Glomerular endothelial cell (primary cell): ENCODE measurements around the gene SDCBP2. TPM values are rescaled to one million over a fixed set of nuclear protein-coding genes. Genes with fewer than 3 reads are reported as not detected.
"Not testable (repeated sequence)": the region's sequence is repeated elsewhere in the genome, so short reads cannot be mapped to it uniquely, and the experiment has no call there.

ENCODE experiments used
- DNase-seq: peaks from one replicate; pipeline ENCODE4 v3.0.0-alpha.2; 2011; ENCODE audit warnings: low read depth, low spot score; ENCODE audit errors: extremely low read depth
- total RNA-seq: library from RNA; depleted of rRNA; stranded (reverse); fragments of >200 nt; gene quantifications from 2 replicates; pipeline ENCODE4 v1.2.3, GENCODE V29; 2015

Gene SDCBP2
- total RNA-seq, 1 donor from 2014 or later: 4.4 TPM

DNA sequence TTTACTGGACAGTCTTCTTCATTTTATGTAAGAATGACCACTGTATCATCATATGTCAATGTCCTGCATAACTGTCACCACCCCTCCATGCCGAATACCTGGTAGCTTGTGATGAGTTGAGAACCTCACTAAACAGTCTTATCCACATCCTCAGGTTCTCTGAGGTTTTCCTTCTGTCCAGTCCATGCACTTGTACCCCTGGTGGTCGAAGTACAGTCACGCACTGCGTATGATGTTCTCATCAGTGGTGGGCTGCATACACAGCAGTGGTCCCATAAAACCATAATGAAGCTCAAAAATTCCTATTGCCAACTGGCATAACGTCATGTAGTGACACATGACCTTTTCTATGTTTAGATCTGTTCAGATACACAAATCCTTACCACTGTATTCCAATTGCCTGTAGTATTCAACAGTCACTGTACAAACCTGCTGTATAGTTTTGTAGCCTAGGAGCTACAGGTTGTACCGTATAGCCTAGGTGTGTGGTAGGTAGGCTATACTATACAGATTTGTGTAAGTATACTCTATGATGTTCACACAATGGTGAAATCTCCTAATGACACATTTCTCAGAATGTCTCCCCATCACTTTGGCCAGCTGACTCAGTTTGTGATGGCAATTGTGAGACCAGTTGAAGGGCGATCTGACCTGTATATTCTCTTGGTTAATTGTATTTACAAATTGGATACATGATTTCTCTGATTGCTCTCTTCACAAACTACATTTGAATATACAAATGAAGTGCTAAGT is 31.3 kb upstream of the SDCBP2 start:
- no peak for DNase-seq

DNA sequence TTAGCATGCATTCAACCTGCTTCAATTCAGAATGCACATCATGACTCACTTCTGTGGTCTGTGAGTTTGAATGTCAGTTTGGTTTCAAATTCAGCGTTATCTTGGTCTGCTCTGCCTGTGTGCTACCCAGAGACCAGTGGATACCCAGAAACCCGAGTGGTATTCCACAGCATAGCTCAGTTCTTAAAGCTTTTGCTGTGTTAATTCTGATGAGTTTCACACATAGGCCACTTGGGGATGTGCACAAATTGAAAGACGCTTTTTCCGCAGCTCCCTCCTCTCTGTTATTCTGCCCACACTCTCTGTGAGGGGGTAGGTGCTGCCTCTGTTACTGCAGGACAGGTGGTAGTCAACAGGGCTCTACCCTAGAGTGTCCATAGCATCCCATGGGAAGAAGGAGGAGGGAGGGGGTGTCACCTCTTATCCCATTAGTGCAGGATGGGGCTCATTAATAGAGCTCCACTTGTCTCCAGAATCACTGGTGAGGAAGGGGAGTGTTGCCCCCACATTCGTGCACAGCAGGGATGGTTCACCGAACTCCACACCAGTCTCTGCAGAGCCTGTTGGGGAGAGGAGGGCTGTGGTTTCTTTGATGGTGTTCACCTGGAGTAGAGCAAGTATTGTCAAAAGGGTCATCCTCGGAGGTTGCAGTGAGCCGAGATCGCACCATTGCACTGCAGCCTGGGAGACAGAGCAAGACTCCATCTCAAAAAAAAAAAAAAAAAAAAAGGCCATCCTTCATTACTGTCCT is 29.2 kb upstream of the SDCBP2 start:
- no peak for DNase-seq

DNA sequence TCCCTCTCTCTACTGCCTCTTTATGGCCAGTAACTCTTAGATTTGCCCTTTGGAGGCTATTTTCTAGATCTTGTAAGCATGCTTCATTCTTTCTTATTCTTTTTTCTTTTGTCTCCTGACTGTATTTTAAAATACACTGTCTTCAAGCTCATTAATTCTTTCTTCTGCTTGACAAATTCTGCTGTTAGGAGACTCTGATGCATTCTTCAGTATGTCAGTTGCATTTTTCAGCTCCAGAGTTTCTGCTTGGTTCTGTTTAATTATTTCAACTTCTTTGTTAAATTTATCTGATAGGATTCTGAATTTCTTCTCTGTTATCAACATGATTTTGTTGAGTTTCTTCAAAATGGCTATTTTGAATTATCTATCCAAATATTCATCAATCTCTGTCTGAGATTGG is 25.0 kb upstream of the SDCBP2 start:
- DNase-seq: no peak

DNA sequence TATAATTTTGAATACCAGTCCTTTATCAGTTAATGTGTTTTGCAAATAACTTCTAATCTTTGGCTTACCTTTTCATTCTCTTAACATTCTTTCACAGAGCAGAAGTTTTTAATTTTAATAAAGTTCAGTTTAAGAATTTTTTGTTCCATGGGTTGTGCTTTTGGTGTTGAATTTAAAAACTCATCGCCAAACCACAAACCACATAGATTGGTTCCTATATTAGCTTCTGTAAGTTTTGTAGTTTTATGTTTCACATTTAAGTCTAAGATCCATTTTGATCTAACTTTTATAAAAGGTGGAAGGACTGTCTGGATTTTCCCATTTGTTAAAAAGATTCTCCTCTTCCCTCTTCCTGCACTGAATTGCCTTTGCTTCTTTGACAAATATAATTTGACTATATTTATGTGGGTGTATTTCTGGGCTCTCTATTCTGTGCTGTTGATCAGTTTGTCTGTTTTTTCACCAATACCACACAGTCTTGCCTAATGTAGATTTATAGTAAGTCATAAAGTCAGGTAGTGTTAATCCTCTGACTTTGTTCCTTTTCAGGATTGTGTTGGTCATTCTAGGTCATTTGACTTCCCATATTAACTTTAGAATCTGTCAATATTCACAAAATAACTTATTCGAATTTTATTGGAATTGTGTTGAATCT is 17.5 kb upstream of the SDCBP2 start:
- no peak for DNase-seq

DNA sequence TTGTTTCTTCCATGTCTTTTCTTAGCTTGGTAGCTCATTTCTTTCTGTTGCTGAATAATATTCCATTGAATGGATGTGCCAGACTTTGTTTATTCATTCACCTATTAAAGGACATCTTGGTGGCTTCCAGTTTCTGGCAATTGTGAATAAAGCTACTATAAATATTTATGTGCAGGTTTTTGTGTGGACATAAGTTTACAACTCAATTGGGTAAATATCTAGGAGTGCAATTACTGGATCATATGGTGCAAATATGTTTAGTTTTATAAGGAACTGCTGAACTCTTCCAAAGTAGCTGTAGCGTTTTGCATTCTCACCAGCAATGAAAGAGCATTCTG is 16.8 kb upstream of the SDCBP2 start:
- DNase-seq: no peak

DNA sequence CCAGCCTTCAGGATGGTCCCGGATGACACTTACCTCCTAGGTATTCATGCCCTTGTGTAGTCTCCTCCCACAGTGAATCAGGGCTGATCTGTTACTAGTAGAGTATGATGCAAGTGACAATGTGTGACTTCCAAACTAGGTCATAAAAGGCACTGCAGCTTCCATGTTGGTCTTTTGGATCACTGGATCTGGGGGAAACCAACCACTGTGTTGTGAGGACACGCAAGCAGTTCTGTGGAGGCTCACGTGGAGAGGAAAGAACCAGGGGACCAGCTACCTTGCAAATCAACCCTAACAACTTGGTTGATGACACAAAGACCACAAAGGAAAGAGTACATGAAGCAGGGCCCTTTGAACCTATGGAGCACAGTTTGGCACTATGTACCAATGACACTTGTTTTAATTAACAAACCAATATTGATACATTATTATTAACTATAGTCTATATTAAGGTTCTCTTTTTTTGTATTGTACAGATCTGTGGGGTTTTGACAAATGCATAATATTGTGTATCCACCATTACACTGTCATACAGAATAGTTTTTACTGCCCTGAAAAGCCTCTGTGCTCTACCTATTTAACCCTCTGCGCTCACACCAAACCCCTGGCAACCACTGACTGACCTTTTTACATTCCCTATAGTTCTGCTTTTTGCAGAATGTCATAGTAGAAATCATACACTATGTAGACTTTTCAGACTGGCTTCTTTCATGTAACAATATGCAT is 16.3 kb upstream of the SDCBP2 start:
- no peak for DNase-seq

DNA sequence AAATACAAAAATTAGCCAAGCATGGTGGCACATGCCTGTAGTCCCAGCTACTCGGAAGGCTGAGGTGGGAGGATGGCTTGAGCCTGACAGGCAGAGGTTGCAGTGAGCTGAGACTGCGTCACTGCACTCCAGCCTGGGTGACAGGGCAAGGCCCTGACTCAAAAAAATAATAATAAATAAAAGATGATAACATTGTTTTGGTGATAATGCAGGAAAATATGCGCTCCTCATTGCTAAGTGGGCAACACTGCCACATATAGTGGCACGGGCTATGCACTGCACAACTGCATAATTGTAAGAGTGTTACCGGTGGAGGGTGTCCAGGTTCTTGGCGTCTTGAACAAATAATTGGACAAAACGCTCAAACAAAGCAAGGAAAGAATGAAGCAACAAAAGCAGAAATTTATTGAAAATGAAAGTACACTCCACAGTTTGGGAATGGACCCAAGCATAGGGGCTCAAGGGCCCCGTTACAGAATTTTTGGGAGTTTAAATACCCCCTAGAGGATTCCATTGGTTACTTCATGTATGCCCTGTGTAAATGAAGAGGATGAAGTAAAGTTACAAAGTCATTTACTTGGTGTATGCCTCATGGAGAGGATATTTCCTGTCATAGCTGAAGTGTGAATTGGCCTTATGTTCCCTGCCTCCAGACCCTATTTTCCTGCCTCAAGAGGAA is 14.6 kb upstream of the SDCBP2 start:
- DNase-seq: not testable (repeated sequence)

DNA sequence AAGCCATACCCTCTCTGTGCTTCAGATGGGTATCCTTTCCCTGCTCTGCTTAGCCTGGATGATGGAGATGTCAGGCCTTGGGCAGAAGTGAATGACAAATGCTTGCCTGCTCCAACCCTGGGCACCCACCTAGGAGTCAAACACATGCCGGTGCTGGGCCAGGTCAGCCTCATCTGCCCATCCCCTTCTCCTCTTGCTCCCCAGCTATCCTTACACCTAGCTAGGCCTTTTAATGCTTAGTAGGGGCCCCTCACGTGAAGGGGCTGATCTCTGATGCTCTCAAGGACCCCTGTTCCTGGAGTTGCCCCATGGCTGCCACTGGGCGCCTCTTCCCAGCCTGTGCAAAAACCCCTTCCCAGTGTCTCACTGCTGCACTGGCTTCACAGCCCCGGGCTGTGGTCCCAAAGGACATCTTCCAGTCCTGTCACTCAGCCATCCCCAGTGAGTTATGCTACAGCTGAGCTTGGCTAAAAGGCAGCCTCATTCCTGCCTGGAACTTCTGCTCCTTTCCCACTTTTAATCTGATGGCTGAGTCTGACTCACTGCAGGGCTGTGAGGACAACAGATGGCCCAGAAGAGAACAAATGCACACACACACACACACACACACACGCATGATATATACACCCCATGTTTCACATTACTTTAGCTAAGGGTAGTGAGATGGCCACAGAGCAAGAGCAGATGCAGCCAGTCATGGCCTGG is 12.8 kb upstream of the SDCBP2 start:
- no peak for DNase-seq

DNA sequence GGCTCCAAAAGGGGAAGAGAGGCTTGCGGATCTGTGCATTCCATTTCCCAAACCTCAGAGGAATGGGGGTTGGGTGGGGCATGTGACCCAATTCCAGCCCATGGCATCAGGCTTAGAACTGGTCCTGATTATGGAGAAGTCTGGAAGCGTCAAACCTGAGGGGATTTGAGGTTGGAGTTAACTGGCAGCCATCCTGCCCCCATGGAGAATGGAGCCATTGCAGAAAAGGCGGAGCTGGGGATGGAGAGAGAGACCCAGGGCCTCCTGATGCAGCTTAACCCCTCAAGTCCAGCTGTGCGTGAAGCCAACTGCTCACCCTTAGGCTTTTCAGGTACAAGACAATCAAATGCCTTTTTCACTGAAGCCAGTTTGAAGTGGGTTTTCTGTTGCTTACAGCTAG is 9.9 kb upstream of the SDCBP2 start:
- DNase-seq: no peak

DNA sequence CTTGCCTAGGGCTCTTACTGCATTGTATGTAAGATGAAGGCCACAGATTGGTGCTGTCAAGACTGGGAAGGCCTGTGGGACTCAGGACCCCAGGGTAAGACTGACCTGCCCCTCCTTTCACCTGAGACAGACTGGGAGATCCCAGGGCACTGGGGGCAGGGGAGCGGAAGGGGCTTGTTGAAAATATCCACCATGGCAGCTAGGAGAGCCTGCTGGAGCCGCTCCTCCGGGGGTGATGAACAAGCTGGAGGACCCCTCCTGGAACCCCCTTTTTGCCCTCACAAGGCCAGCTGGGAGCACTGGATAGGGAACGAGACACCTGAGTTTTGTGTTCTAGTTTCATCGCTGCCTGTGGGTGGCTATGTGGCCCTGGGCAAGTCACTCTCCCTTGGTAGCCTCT is 9.2 kb upstream of the SDCBP2 start:
- no peak for DNase-seq

DNA sequence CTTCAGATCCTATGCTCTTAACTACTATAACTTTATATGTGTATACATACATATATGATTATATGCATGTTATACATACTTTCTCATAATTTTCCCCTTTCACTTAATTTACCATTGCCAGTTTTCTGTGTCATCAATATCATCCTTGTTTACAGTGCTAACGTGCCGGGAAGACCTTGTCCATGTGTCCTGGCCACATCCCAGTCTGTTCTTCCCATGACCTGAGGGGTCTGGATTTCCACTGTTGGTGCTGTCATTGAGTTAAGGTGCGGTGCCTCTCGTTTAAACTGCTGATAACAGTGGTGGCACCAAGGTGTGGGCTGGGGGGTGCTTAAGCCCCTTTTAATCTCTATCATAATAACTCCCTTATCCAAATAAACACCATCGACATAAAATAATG is 8.5 kb upstream of the SDCBP2 start:
- DNase-seq: no peak

DNA sequence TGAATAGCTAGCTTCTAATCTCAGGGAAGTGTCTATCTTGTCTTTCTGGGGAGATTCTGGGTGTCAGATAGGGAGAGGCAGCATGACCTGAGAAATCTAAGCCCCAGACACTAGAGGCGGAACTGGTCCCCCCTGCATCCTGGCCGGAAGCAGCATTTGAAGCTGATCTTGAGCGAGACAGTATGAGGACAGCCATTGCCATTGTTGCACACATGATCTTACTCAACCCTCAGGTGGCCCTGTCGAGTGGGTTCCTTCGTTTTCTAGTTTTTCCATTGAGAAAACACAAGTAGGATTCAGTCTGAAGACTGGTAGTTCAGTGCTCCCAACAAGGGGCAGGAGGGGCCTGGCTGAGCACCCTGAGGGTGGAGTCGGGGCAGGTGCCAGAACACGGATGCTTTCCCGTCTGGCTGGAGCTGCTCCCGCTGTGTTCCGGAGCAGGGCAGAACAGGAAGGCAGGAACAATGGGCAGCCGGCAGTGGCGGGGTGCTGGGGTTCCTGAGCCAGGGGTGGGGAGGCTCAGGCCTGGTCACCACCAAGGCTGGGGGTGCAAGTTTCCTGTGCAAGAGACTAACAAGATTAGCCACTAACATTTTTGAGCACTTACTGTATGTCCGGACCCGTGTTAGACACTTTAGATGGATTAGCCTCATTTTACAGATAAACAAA is 7.9 kb upstream of the SDCBP2 start:
- no peak for DNase-seq

DNA sequence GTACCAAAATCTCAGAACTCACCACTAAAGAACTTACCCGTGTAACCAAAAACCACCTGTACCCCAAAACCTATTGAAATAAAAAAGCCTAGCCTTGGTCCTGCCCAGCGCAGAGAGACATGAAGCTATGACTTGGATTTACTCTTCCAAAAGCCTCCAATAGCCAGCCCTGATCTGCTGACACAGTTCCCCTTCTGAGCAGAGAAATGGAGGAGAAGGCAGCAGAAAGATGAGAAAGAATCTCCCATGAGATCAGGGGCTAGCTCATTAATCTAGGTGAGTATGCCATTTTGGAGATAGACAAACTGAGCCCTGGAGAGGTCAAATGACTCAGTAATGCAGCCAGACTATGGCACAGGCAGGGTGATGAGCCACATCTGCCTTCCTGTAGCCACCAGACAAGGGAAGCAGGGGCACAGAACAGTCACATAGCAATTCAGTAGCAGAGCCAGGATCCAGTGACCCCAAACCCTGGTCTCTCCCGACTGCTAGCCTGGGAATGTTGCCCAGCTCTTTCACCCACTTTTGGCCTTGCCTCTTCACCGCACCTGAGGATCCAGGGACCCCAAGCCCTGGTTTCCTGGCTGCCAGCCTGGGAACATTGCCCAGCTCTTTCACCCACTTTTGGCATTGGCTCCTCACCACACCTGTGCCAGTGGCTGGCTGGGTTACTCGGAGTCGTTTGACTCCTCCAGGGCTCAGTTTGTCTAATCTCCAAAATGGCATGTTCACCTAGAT is 7.2 kb upstream of the SDCBP2 start:
- no peak for DNase-seq

DNA sequence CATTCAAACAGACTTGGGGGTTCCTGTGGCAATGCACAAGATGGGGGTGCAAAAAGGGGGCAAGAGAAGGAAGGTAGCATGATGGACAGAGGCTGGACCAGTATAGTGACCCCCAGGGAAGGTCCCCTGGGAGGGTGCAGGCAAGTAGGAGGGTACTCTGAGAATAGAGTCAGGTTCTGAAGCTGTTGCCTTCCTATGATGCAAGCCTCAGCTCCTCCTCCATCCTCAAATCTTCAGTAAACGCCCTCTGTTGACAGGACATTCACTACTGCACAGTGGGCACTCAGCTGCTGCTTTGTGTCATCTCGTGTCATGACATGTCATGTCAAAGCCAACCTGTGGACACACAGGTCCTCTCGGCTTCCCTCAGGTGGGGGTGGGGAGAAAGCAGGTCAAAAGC is 5.8 kb upstream of the SDCBP2 start:
- no peak for DNase-seq

DNA sequence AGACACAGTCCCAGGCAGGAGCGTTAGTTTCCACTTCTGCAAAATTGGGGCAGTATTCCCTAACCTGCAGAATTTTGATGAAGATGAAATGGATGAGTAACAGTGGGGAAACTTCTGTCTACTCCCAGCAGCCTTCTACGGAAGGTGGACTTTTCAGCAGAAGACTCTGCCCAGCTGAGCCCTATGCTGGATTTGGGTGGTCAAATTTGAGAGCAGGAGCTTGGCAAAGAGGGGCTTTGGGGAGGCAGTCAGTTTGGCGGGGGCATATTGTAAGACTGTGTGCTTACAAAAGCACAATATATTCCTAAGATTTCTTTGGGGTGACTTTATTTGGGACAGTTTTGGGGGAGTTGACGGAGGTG is 5.4 kb upstream of the SDCBP2 start:
- DNase-seq: no peak

DNA sequence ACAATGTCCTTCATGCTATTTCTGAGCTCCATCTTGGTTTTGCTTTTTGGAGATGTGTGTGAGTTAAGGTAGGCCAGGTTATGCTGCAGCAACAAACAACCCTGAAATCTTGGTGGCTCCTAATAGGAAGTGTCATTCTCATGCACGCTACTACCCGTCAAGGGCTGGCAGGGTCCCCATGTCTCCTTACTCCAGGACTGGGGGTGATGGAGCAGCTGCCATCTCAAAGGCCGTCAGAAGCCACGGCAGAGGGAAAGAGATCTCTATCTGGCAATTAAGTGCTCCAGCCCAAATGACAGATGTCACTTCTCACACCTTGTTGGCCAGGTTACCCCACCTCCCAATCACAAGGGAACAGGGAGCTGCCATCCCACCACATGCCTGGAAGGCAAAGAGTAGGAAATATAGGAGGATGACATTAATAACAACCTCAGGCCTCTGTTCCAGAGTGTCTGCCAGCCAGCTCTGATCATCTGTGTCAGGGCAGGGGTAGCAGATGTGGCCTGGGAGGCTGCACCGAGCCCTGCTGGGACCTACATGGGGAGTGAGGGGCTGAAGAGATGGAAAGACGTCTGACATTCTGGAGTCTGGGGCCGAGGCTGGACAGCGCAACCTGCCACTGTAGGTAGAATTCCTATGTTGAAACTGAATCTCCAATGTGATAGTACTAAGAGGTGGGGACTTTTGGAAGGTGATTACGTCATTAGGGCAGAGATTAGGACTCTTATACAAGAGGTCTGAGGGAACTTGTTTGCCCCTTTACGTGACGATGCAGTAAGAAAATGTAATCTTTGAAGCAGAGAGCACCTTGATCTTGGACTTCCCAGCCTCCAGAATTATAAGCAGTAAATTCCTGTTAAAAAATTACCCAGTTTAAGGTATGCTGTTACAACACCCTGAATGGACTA is 4.8 kb upstream of the SDCBP2 start:
- no peak for DNase-seq

DNA sequence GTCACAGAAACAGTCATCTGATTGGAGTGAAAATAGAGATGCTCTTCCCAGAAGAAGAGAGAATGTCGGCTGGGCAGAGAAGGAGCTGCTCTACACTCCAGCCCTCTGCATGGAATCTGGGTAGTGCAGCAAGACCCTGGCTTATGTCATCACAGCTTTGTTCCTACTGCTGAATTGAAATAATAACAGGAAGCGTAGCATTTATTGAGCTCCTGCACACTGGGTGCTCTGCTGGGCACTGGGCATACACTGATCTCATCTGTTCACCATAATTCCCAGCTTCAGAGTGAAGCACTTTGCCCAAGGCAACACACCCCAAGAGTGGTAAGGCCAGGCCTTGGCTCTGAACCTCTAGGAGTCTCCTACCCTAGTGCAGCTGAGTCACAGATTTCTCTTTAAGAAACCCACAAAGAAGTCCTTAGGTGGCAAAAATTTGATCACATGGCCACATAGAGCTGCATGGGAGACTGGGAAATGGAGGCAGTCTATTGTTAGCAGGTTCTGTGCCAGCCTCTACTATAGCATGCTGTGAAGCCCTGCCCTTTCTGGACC is 3.9 kb upstream of the SDCBP2 start:
- DNase-seq: no peak
